ENCODE measurements around the gene PARD3.
A peak's percentile ranks its signal among the peaks of the same experiment; 100 is the strongest.
"Not testable (repeated sequence)": the region's sequence is repeated elsewhere in the genome, so short reads cannot be mapped to it uniquely, and the experiment has no call there.

The PARD3 gene

DNA sequence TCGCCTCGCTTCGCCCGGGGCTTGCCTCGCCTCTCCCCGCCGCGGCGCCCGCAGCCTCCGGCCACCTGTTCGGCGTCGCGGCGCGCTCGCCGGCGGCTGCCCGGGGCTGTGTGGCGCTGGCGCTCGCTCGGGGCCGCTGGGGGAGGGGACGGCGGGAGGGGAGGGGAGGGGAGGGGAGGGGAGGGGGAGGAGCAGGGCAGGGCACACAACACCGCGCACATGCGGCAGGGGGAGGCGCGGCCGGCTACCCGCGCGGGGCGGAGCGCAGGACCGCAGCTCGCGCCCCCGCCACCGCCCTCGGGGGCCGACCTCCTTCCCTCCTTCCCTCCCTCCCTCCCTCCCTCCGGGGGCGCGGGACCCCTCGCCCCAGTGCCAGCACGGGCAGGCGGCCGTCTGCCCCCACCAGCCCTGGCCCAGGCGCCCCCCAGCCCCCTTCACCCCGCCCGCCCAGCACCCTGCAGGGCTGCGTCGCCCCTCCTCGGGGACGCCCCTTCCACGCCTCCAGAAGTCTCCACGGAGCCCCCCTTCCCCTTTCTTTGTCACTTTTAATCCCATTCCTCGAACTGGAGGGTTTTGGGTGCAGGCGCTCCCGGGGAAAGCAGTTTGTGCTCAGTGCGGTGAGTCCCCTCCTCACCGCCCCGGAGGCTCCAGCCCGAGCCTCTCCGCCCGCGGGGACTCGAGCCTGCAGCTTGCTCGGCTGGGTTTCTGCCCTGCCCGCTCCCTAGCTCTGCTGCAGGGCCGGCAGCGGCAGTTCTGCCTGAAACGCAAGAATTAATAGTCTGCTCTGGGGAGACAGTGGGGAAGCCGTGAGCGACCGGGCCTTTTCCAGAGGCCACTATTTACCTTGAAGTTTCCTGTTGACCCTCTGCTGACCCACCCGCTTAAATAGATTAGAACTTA, at the start of gene PARD3:
Gene PARD3, minus strand, starts transcription at position 112 of the 900 bp plus-strand sequence. CDS start 301 bp downstream, outside the sequence.
- DNase-seq: peak in 9 of 14 donors; percentile 5 to 69 (median 45)

DNA sequence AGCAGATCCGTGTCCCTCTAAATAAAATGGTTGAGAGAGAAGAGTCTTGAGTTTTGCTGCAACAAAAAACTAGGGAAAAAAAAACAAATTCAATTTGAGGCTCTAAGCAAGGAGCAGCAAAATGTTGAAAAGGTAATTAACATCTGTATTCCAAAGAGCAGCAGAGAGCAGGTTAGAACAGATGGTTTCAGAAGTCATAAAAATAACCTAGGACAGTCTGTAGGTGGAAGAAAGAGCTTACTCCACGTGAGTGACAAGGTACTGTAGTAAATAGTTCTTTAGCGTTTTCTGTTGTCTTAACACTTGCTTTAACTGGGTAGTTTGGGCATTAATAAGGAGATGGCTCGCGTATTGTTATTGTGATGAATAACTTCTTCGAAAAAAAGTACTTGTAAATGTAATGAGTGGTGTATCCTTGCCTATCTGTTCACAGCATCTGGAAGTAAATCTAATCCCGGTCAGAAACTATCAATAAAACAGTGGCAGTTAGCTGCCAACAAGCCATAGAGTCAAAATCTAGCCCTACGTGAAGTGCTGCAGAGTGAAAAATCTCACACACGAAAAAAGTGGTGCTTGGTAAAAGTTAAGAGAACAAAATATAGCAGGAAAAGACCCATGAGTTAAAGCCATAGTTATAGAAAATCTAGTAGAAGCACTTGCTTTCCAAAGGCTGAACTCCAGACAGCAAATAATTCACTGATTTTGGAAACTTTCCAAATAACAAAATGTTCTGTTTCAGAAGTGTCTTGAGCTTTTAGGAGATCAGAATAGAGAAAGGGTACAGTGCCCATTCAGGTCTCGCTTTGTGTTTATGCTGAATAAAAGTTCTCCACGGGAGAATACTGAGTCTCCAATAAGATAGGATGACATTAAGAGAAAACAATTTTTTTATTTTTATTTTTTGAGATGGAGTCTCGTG, 49.3 kb upstream of the PARD3 start:
- peak in 1 of 14 donors; percentile 0 for DNase-seq

DNA sequence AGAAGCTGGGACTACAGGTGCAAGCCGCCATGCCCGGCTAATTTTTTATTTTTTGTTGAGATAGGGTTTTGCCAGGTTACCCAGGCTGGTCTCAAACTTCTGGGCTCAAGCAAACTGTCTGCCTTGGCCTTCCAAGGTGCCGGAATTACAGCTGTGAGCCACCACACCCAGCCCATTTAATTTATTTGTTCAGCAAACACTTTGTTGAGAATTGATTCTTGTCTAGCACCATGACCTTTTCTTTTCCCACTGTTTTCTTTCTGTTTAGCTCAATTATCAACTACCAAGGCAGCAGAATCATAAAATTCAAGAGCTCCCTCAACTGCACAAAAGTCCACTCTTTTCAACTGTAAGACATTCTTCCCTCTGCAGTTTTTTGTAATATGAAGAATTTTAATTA, 47.8 kb upstream of the PARD3 start:
- no peak for DNase-seq

DNA sequence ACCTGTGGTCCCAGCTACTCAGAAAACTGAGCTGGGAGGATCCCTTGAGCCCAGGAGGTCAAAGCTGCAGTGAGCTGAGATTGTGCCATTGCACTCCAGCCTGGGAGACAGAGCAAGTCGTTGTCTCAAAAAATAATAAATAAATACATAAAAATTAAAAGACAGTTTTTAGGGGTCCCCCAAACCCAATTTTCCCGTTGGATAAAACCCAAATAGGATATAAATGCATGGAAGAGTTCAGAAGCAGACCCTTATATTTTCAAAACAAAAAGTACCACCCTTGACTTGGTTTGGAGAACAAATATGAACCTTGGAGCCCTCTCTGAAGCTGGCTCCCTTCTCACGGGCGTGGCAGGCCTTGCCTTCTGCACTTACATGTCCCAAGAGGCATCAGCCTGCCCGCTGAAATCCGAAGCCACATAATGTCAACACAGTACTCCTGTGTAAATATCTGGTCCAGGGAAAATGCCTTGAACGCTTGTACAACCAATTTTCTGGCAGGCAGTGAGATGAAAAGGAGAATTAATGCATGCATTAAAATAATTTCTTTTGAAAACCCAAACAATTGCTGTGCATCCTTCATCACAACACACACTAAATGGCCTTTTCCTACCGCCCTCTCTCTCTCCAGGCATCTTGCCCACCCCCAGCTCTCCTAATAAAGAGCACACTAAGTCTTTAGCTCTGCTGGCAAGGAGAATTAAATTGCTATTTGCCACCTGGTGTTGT, 46.4 kb upstream of the PARD3 start:
- no peak for DNase-seq

DNA sequence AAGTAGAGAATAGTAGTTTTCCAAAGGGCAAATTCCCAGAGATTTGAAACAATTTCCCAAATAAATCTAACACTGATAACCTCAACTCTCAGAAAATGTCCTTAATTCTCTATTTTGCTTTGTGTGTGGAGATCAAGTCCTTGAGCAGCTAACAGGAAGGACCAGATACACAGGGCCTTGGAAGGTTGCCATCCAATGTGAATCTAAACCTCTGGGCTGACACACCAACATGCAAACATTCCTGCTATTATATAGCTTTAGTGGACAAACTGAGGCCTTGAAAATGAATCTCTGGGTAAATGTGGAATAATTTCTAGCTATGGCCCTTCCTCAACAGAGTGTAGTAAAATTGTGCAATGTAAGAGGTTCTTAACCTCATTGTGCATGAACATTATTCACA, 44.1 kb upstream of the PARD3 start:
- no peak for DNase-seq

DNA sequence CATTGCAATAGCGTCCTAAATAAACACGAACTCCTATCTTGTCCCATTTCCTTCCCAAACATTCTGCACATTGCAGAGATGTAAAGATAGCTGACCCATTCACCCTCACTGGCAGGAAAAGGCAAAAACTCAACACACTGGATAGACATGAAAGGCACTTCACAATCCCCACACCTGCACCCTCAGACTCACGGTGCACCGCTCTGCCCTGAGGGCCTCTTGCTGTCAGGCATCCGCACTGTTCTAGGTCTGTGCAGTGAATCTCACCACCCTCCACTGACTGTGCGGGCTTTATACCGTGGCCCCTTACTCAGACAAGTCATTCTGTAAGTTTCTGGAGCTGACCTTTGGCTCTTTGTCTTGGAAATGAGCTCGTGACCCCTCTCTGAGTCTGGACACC, 42.9 kb upstream of the PARD3 start:
- DNase-seq: no peak

DNA sequence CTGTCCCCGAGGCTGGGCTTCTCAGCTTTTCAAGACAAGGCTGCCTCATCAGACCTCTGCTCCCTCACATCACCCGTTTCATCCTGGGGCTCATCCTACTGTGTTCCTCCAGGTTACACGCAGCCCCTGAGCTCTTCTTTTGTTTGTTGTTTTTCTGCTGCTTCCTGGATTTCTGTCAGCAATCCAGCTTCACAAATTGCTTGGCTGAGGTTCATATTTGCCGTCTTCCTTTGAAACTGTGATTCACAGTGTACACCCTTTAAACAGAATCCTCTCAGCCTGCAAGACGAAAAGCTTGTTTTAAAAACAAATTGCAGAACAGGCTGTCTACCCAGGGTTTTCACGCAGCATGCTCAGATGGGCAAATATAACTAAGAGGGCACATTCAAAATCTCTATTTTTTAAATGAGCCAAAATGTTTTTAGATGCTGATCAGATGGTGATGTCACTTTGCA, 39.1 kb upstream of the PARD3 start:
- peak in 5 of 14 donors; percentile 1 to 8 (median 6) for DNase-seq

DNA sequence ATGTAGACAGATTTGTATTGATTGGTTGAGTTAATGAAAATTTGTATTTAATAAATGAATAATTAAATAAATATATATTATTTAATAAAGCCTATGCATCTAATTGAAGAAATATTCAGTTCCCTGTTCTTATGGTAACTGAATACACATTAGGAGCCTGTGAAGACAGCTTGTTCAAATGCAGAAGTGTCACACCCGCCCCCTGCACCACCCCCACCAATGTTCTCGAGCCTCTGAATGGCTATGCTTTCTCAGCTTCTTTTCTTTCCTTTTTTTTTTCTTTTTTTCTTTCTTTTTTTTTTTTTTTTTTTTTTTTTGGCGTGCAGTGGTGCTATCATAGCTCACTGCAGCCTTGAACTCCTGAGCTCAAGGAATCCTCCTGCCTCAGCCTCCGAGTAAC, 38.3 kb upstream of the PARD3 start:
- no peak for DNase-seq

DNA sequence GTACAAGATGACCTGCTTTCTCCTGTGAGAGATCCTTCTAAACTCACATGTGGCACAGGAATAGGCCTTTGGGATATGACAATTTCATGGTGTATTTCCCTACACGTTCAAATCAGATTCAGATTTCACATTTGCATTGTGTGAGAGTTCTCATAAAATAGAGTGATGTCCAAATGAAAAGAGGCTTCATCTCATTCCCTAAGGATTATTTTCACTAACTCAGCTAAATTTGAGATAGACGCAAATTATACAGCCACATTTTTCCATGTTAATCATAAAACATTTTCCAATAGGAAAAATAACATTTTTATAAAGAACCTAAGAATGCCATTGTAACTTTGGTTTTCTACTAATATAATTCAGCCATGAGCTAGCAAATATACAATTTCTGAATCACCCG, 35.5 kb upstream of the PARD3 start:
- no peak for DNase-seq

DNA sequence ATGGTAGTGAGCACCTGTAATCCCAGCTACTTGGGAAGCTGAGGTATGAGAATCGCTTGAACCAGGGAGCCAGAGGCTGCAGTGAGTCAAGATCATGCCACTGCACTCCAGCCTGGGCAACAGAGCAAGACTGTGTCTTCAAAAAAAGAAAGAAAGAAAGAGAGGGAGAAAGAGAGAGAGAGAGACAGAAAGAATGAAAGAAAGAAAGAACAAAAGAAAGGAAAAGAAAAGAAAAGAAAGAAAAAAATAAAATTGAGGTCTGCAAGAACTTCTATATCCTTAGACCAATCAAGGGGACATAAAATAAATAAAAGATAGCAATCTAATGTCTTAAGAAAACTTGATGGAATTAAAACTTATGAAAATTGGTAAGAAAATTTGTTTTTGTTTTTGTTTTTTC, 34.9 kb upstream of the PARD3 start:
- DNase-seq: no peak

DNA sequence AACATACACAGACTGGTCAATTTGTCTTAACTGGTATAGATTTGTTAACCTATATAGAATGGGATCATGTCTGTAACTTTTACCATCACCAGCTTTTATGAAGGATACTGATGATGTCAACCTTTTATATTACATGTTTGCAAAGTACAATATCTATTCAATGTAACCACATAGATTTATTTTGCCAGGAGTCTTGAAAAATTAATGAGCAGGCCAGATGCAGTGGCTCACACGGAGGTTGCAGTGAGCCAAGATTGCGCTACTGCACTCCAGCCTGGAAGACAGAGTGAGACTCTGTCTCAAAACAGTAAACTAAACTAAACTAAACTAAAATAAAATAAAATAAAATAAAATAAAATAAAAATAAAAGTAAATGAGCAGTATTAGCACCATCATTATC, 30.0 kb upstream of the PARD3 start:
- no peak for DNase-seq

DNA sequence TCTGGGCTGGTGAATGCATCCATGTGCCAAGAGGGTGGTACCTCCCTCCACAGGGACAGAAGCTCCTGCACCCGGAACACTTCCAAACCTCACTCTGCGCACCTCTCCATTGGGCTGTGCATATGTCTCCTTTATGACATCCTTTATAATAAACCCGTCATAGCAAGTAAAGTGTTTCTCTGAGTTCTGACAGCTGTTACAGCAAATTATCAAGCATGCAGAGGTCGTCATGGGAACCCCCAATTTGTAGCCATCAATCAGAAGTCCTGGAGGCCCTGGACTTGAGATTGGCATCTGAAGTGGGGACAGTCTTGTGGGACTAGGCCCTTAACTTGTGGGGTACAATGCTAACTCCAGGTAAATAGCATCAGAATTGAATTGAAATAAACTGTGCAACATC, 29.4 kb upstream of the PARD3 start:
- no peak for DNase-seq

DNA sequence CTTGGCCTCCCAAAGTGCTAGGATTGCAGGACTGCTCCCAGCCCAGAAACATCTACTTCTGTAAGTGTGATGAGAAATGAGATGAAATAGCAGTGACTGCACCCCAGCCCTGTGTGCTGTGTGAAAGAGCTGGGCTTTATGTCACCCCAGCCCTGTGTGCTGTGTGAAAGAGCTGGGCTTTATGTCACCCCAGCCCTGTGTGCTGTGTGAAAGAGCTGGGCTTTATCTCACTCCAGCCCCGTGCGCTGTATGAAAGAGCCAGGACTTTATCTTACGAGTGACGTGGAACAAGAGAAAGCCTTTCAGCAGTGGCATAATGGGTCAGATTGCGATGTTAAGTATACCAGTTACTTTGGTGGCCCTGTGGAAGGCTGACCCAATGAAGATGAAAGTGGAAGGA, 28.4 kb upstream of the PARD3 start:
- not testable (repeated sequence) for DNase-seq

DNA sequence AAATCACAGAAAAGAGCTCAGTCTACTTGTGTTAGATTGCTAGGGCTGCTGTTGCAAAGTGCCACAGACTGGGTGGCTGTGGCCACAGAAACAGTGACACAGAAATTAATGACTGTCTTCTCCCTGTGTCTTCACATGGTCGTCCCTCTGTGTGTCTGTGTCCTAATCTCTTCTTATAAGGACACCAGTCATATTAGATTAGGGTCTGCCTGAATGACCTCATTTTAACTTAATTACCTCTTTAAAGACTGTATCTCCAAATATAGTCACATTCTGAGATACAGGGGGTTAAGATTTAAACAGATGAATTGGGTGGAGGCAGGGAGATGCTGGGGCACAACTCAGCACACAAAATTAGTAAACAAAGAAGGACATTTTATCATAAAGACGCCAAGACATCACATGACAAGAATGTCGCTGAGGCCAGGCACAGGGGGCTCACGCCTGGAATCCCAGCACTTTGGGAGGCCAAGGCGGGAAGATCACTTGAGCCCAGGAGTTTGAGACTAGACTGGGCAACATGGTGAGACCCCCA, 23.3 kb upstream of the PARD3 start:
- no peak for DNase-seq

DNA sequence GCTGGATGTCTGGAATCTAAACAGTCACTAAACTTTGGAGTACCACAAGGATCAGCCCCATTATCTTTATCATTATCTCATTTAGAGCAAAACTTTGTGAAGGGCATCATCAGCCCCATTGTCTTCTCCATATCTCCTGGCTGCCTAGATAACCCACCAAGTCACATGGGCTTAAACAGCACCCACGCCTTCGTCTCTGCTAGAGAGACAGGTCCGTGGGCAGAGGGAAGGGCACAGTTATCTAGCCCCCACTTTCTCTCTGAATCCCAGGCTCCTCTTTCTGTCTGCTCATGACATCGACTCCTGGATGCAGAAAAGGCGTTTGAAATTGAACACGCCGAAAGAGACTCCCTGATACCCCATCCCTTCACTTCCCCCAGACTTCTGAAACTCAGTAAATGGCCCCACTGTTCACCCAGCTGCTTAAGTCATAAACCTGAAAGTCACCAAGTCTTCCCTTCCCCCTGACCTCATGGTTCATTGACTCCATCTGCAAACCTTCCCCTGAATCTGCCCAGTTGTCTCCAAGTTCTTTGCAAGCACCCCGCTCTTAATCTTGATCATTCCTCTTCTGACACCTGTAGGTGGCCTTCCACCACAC, 20.9 kb upstream of the PARD3 start:
- no peak for DNase-seq

DNA sequence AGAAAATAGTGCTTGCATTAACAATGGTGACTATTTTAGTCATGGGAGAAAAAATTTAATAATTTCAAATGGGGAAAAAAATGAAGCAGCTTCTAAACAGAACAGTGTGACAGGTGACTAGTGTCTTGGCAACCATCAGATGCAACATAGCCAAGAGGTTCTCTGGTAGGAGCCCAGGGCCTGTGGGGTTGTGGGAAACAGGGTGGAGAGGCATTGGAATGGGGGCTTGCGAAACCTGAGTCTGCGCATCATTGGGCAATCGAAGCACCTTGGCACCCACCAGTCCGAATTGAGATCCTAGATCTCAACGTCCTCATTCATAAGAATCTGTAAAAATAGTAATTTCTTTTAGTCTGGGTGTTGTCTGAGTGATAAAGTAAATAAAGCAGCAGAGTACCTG, 19.2 kb upstream of the PARD3 start:
- DNase-seq: no peak

DNA sequence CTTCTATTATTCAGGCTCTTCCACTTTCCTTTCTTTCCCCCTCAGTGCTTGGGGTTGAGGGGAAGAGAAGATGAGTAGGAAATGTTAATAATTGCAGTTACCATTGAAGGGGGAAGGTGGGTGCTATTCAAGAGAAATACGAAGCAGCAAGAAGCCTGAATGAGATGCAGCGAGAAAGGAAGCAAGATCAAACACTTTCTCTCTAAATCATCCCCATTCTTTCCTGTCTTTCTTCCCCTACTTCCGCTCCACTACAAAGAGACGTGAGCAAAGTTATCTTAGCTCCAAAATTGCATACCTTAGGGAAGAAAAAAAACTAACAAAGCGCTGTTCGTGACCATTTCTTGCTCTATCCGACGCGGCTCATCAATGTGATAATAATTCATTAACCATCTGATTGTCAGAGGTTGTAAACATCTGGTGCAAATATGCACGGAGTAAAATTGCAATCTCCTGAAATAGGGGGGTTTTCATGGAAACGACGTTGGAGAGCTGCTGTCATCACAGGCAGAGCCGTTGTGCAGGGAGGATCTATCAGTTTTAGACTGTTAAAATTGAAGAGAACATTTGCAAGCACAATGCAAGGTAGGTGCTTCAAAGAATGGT, 15.2 kb upstream of the PARD3 start:
- DNase-seq: no peak

DNA sequence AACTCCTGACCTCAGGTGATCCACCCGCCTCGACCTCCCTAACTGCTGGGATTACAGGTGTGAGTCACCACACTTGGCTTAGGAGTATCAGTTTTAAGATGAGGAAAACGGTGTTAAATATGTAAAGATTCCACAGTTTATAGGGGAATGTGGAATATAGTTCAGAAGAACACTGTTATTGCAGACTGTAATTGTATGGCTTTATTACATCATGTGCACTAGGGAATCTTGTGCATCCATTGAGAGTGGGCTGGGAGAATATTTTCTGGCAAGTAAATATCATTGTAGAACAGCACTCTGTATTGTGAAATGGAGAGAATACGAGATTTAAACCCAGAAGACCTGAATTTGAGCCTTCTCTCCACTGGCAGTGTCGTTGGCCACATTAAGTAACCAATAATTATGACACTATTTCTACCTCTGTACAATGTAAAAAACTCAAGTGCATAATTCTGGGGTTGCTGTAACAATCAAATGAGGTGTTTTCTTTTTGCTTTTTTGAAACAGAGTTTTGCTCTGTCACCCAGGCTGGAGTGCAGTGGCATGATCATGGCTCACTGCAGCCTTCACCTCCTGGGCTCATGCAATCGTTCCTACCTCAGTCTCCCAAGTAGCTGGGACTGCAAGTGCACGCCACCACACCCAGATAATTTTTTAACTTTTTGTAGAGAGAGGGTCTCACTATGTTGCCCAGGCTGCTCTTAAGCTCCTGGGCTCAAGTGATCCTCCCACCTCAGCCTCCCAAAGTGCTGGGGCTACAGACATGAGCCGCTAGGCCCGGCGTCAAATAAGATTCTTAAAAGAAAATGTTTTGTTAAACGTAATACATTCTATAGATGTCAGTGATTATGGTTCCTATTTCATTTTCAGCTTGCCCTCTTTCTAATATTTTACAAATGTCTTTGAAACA, 12.0 kb upstream of the PARD3 start:
- no peak for DNase-seq

DNA sequence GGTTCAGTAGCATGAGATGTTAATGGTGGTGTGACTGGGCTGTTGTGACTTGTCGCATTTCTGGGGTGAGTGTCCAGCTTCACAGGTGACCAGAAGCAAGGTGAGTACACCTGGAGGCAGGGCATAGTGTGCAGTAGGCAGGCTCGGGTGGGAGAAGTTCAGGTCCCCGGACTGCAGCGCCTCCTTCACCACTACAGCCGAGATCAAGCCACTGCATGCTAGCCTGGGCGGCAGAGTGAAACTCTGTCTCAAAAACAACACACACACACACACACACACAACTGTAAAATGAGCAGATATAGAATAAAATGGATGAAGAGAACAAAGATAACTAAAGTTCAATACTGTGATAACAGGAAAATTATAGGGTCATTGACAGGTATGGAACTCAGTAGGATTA, 11.1 kb upstream of the PARD3 start:
- DNase-seq: no peak

DNA sequence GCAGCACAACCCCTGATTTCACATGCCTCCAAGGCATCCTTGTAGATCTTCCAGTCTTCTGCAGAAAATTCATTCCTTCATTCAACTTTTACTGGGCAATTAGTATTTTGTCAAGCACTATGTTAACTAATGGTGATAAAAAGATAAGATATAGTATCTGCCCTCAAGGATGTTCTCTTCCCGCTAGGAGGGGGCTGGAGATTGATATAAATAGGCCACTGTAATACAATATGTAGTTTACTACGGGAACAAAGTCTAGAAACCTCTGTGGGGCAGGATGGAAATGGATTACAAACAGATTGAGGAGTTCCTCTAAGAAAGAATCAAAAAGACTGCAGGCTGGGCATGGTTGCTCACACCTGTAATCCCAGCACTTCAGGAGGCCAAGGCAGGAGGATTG, 10.3 kb upstream of the PARD3 start:
- DNase-seq: no peak

Data from C1 segment of cervical spinal cord (tissue), 14 donors.